ENCODE data around the gene OMP. TPM values are rescaled to one million over a fixed set of nuclear protein-coding genes. Genes with fewer than 3 reads are reported as not detected.
"Not testable (repeated sequence)": the region's sequence is repeated elsewhere in the genome, so short reads cannot be mapped to it uniquely, and the experiment has no call there.

The OMP gene
- total RNA-seq, 4 donors from 2014 or later = 1.1 TPM; not detected in 3

DNA sequence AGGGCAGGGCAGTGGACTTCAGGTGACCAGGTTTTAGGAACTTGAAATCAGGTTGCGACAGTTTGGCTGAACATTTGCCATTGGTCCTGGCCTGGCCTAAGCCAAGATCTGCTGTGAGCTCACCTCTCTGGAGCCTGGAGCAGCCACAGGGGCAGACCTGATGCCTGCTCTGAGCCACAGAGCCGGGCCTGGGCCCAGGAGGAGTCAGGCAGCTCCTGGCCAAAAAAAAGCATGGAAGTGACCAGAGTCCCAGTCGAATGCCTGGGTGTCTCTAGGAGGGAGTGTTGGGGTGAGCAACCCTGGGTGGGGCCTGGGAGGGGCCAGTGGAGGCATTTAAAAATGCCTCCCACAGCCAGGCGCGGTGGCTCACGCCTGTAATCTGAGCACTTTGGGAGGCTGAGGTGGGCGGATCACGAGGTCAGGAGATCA, 6.0 kb upstream of the OMP start:
- Histone ChIP-seq H3K4me3 (no peak overlapping the region), H3K4me1 (peaks cover 0 to under 1% (median 0%) of the 10 kb centered on the region in 3 donors), H3K27ac (no peak overlapping the region), H3K27me3 (no peaks in the 10 kb centered on the region), H3K9me3 (no peaks in the 10 kb centered on the region), H3K36me3 (peaks cover 0 to 24% (median 0%) of the 10 kb centered on the region in 3 donors)
- no peak for DNase-seq
- intact Hi-C loops (cut with DNase I) = no loop called here
- WGBS, 2 donors = 82 to 100% methylated on average over 2 to 6 of the region's 8 CpGs
- no peak for TF ChIP-seq POLR2A (IDR thresholded peaks at IDR 0.05)
- TF ChIP-seq, protein P1, sequence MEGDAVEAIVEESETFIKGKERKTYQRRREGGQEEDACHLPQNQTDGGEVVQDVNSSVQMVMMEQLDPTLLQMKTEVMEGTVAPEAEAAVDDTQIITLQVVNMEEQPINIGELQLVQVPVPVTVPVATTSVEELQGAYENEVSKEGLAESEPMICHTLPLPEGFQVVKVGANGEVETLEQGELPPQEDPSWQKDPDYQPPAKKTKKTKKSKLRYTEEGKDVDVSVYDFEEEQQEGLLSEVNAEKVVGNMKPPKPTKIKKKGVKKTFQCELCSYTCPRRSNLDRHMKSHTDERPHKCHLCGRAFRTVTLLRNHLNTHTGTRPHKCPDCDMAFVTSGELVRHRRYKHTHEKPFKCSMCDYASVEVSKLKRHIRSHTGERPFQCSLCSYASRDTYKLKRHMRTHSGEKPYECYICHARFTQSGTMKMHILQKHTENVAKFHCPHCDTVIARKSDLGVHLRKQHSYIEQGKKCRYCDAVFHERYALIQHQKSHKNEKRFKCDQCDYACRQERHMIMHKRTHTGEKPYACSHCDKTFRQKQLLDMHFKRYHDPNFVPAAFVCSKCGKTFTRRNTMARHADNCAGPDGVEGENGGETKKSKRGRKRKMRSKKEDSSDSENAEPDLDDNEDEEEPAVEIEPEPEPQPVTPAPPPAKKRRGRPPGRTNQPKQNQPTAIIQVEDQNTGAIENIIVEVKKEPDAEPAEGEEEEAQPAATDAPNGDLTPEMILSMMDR (IDR thresholded peaks at IDR 0.05) = no peak

DNA sequence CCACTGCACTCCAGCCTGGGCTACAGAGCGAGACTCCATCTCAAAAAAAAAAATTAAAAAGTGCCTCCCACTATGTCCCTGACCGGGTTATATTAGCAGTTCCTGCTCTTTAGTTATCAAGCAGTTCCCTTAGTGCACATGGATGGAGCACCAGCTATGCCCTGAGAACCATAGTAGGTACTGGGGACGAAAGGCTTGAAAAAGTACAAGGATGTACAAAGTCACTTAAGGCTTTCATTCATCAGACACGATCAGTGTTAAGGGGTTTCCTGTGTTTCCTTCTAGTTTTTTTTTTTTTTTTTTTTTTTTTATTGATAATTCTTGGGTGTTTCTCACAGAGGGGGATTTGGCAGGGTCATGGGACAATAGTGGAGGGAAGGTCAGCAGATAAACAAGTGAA, 5.5 kb upstream of the OMP start:
- H3K4me3 ChIP-seq; H3K27me3 ChIP-seq; intact Hi-C loops (cut with DNase I); DNase-seq; H3K4me1 ChIP-seq; H3K9me3 ChIP-seq; H3K27ac ChIP-seq: not testable (repeated sequence)
- H3K36me3 ChIP-seq = peaks cover 0 to 24% (median 0%) of the 10 kb centered on the region in 3 donors
- 53 to 71% methylated on average over 4 of the region's 4 CpGs for WGBS, 2 donors

DNA sequence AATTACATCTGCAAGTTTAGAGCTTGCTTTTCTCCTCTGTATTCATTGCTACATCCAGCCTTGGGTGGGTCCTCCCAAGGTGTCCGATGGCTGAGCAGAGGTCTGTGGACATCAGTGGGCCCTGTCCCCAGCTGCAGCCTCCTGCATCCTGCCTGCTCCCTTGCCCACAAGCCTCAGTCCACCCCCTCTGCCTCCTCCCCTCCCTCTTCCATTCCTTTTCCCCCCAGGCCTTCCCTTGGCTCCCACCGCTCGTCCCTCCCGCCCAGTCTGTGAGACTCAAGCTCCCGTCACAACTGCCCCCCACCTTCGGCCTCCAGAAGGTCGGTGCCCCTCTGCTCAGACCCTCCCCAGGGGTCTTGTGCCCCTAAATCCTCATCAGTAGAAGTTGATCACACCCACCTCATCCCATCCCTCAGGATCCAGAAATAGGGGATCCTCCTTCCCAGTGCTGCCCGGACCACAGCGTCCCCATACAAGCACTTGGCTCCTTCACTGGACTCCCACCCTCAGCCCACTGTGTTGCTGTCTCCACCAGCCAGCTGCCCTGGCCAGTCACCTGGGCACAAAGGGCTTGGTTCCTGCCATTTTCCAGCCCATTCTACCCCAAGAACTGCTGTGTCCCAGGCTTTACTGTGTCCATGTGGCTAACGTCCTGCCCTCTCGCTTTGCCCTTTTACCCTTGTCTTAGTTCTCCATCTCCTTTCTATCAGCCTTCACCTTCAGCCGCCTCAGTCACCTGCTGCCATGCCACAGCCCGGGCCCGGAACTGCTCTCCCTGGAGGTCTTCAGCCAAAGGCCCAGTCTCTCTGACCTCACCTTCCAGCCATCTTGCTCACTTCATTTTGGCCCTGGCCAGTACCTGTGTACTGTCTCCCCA, 2.2 kb upstream of the OMP start:
- 89 to 95% methylated on average over 14 of the region's 14 CpGs for WGBS, 2 donors
- no peak for DNase-seq

DNA sequence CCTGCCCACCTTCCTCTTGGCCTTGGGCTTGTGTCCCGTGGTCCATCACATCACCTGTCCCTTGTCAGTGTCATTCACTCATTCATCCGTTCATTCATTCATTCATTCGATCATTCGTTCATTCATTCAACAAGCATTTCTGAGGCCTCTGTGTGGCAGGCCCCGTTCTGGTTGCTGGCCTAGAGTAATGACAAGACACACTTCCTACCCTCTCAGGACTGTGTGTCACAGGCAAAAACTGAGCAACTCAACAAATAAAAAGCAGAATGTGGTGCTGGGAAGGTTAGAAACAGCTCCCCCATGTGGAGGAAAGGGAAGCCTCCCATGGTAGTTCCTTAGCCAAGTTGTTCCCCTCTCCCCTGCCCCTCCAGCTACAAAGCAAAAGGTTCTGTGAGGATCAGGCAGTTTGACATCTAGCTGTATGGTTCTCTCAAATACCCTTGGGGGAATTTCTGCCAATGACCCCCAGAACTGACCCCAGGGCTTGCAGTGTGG, 1.6 kb upstream of the OMP start:
- Histone ChIP-seq H3K36me3 (peaks cover 0 to 22% (median 0%) of the 10 kb centered on the region in 3 donors), H3K4me1 (no peaks in the 10 kb centered on the region), H3K9me3 (no peaks in the 10 kb centered on the region), H3K27me3 (no peaks in the 10 kb centered on the region), H3K4me3 (no peak overlapping the region), H3K27ac (no peak overlapping the region)
- DNase-seq = no peak
- 82 to 90% methylated on average over 4 to 5 of the region's 5 CpGs for WGBS, 2 donors
- intact Hi-C loops (cut with DNase I) = no loop called here
- TF ChIP-seq, protein P1 (IDR thresholded peaks at IDR 0.05) = peak in 2 of 6 experiments; percentile 18 to 45
- no peak for TF ChIP-seq POLR2A (IDR thresholded peaks at IDR 0.05)

More for the DNA sequence above, 2.2 kb upstream of the OMP start:
- TF ChIP-seq POLR2A (IDR thresholded peaks at IDR 0.05) = no peak
- TF ChIP-seq, protein P1 (IDR thresholded peaks at IDR 0.05) = no peak
- Histone ChIP-seq H3K27ac (no peak overlapping the region), H3K4me1 (no peaks in the 10 kb centered on the region), H3K4me3 (no peak overlapping the region), H3K27me3 (no peaks in the 10 kb centered on the region), H3K9me3 (no peaks in the 10 kb centered on the region), H3K36me3 (peaks cover 0 to 27% (median 0%) of the 10 kb centered on the region in 3 donors)
- intact Hi-C loops (cut with DNase I) = no loop called here

DNA sequence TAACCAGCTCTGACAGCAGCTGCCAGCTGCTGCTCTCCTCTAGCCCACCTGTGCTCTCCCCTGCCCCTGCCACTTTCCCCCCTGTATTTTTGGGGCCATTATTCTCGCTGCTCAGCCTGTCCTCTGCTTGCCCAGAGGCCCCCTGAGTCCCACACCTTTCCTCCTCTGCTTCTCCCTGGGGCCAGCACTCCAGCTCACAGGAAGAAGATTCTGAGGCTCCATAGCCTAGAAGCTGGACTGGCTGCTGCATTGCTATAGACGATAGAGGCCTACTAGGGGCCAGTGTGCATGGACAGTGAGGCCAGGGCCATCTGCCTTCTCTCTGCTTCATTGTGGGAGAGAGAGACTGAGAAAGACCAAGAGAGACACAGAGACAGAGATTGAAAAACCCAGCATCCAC, 679 bp downstream of the OMP start:
- Histone ChIP-seq H3K27ac (no peak overlapping the region), H3K36me3 (peaks cover 0 to 22% (median 0%) of the 10 kb centered on the region in 3 donors), H3K4me1 (peaks cover 0 to 14% (median 11%) of the 10 kb centered on the region in 3 donors), H3K4me3 (no peak overlapping the region), H3K9me3 (no peaks in the 10 kb centered on the region), H3K27me3 (no peaks in the 10 kb centered on the region)
- intact Hi-C loops (cut with DNase I) = no loop called here
- WGBS, 2 donors = 75 to 80% methylated on average over 1 of the region's 2 CpGs
- TF ChIP-seq, protein P1 (IDR thresholded peaks at IDR 0.05) = no peak
- TF ChIP-seq POLR2A (IDR thresholded peaks at IDR 0.05) = no peak
- DNase-seq = no peak

Data from esophagus squamous epithelium (tissue), 5 donors.